ENCODE measurements around the gene GTSF1L.

DNA sequence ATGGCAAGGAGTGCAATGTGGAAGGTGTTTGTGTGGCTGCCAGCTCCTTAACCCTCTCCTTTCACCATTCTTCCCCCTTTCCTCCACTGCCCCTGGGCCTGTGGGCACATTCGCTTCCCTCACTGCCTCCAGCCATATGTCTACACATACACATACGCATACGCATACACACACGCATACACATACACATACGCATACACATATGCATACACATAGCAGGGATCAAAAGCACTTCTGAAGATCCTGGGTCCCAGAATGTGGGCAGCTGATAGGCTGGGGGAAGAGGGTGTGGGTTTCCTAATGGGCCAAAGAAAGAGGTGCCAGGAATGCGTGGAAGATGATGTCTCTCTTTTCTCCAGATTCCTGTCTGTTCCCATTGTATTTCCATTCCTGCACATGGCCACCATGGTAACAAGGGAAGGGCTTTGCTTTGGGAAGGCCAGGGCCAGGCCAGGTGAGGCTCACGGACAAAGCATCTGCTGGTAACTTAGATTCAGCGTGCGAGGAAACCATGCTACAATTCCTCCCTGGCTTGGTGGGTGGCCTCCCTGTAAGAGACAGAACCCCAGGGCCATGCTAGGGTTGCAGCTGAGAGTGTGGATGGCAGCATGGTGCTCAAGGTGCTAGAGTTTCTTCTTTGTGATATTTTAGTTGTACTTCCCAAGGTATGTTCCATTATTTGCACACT is 44.8 kb upstream of the GTSF1L start:
- TF ChIP-seq, protein P1, sequence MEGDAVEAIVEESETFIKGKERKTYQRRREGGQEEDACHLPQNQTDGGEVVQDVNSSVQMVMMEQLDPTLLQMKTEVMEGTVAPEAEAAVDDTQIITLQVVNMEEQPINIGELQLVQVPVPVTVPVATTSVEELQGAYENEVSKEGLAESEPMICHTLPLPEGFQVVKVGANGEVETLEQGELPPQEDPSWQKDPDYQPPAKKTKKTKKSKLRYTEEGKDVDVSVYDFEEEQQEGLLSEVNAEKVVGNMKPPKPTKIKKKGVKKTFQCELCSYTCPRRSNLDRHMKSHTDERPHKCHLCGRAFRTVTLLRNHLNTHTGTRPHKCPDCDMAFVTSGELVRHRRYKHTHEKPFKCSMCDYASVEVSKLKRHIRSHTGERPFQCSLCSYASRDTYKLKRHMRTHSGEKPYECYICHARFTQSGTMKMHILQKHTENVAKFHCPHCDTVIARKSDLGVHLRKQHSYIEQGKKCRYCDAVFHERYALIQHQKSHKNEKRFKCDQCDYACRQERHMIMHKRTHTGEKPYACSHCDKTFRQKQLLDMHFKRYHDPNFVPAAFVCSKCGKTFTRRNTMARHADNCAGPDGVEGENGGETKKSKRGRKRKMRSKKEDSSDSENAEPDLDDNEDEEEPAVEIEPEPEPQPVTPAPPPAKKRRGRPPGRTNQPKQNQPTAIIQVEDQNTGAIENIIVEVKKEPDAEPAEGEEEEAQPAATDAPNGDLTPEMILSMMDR (IDR thresholded peaks at IDR 0.05; ENCODE audit: insufficient read depth, low read length, poor library complexity, severe bottlenecking): no peak
- no peak for TF ChIP-seq EZH2phosphoT487 (conservative IDR thresholded peaks at IDR 0.05; ENCODE audit: low read length)
